Measurements from ENCODE around the gene SERPINA6.
"Not testable (repeated sequence)": the region's sequence is repeated elsewhere in the genome, so short reads cannot be mapped to it uniquely, and the experiment has no call there.

- not testable (repeated sequence) for TF ChIP-seq POLR2A (IDR thresholded peaks at IDR 0.05; ENCODE audit: low read depth, low read length); TAF1 (IDR thresholded peaks at IDR 0.05; ENCODE audit: low read depth, low read length); POLR2AphosphoS5 (IDR thresholded peaks at IDR 0.05; ENCODE audit: low read depth, low read length); PAX5 (IDR thresholded peaks at IDR 0.05; ENCODE audit: insufficient read depth, low read length, severe bottlenecking)
These were observed 58.9 kb downstream of the SERPINA6 start for GRCh38 chr14:94264195-94264594.

All from GM12891 (cell line).